NCI-H2081 treated with DMSO at 0.1 percent for 48 hours (cell line): ENCODE measurements around the gene RAB22A.

Experiments
- DNase-seq: peaks from one replicate; lab custom pipeline; 2025; lab: John Stamatoyannopoulos, UW

The RAB22A gene

GRCh38 chr20:58416835-58417234, 107.3 kb downstream of the RAB22A start:
- no peak for DNase-seq
